Epidermal melanocyte (primary cell): ENCODE measurements around the gene PLCH2.

ENCODE experiments used
- DNase-seq: peaks from one replicate; pipeline ENCODE4 v3.0.0; 2011; ENCODE audit warnings: low spot score; ENCODE audit not compliant: insufficient read length

The PLCH2 gene

GRCh38 chr1:2459757-2460156, 16.3 kb upstream of the PLCH2 start:
- DNase-seq = no peak

- DNase-seq = no peak
Observed at GRCh38 chr1:2460203-2460602, 15.9 kb upstream of the PLCH2 start.

GRCh38 chr1:2460996-2461751, 14.9 kb upstream of the PLCH2 start:
- no peak for DNase-seq

- DNase-seq = no peak
Observed at GRCh38 chr1:2462819-2463218, 13.3 kb upstream of the PLCH2 start.

- DNase-seq = no peak
Observed at GRCh38 chr1:2463396-2463795, 12.7 kb upstream of the PLCH2 start.

- no peak for DNase-seq
Observed at GRCh38 chr1:2465371-2466269, 10.5 kb upstream of the PLCH2 start.

GRCh38 chr1:2466270-2466665, 9.8 kb upstream of the PLCH2 start:
- no peak for DNase-seq

- DNase-seq = no peak
Observed at GRCh38 chr1:2466958-2467554, 9.0 kb upstream of the PLCH2 start.

GRCh38 chr1:2468041-2468472, 8.0 kb upstream of the PLCH2 start:
- no peak for DNase-seq

GRCh38 chr1:2468540-2468939, 7.5 kb upstream of the PLCH2 start:
- DNase-seq = no peak

- DNase-seq = no peak
Observed at GRCh38 chr1:2469103-2469940, 6.8 kb upstream of the PLCH2 start.

- DNase-seq = no peak
Observed at GRCh38 chr1:2470290-2471158, 5.6 kb upstream of the PLCH2 start.

GRCh38 chr1:2471159-2471471, 5.0 kb upstream of the PLCH2 start:
- no peak for DNase-seq

GRCh38 chr1:2471587-2472001, 4.5 kb upstream of the PLCH2 start:
- DNase-seq = no peak

- no peak for DNase-seq
Observed at GRCh38 chr1:2472109-2472508, 4.0 kb upstream of the PLCH2 start.

- no peak for DNase-seq
Observed at GRCh38 chr1:2472561-2473177, 3.4 kb upstream of the PLCH2 start.

- no peak for DNase-seq
Observed at GRCh38 chr1:2473198-2473597, 2.9 kb upstream of the PLCH2 start.

GRCh38 chr1:2474104-2474844, 1.8 kb upstream of the PLCH2 start:
- no peak for DNase-seq

GRCh38 chr1:2474933-2475371, 1.1 kb upstream of the PLCH2 start:
- DNase-seq = no peak
